ENCODE data around the gene ABTB2. TPM values are rescaled to one million over a fixed set of nuclear protein-coding genes. Genes with fewer than 3 reads are reported as not detected.
A peak's percentile ranks its signal among the peaks of the same experiment; 100 is the strongest.

ABTB2 gene
- total and polyA plus RNA-seq, 12 donors: 2.5 to 19.1 (median 14.2) TPM

DNA sequence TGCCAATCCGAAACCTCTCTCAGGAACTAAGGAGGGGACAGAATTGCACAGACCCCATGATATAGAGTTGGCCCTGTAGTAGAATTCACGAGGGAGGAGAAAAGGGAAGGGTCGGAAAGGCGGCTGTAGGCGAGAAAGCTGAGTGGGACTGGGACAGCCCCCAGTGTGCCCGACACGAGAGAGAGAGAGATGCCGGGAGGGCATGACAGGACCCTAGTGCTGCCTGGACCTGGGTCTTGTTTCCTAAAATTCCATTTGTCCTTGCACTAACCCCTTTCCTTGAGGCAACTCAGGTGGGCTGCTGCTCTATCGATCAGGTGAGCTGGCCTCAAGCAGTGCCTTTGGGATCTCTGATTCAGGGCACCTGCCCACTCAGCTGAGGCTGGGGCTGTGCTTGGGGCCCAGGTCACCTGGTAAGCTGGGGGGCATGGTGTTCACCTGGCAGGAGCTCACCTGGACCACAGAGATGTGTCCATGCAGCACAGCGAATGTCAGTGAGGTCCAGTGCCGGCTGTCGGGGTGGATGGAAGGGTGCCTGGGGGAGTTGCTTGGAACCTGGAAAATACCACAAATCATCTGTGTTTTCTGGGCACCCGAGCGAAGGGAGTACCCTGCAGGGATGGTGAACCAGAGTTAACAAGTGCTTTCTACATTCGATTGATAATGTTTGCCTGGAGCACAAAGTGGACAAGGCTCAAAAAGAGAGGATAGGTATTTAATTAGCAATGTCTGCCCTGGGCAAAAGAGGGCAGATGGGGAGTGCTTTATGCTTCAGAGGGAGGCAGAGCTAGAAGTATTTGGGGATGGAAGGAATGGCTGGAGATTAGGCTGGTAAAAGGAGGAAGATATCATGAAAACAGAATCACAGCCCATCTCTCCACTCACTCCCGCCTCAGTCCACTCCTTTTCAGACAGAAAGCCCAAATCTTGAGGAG lies 190.7 kb downstream of the ABTB2 start:
- Histone ChIP-seq H3K27me3 (no peaks in the 10 kb centered on the region), H3K36me3 (peaks cover 0 to 68% (median 0%) of the 10 kb centered on the region in 9 donors), H3K4me1 (peaks cover 0 to 4% (median 0%) of the 10 kb centered on the region in 9 donors), H3K4me3 (no peak overlapping the region), H3K27ac (no peak overlapping the region), H3K9me3 (no peaks in the 10 kb centered on the region)
- DNase-seq (no peak), ATAC-seq (no peak)
- 96 to 97% methylated on average over 16 of the region's 16 CpGs for WGBS, 2 donors
- intact Hi-C loops (cut with DNase I): no loop called here
- no peak for TF ChIP-seq CTCF (IDR thresholded peaks at IDR 0.05)

GRCh38 chr11:34165786-34166555 lies 191.8 kb downstream of the ABTB2 start:
- Histone ChIP-seq H3K27me3 (no peaks in the 10 kb centered on the region), H3K4me3 (no peak overlapping the region), H3K27ac (no peak overlapping the region), H3K36me3 (peaks cover 0 to 69% (median 0%) of the 10 kb centered on the region in 9 donors), H3K9me3 (no peaks in the 10 kb centered on the region), H3K4me1 (peaks cover 0 to 4% (median 0%) of the 10 kb centered on the region in 9 donors)
- peak in 1 of 2 donors; percentile 27 for DNase-seq
- TF ChIP-seq CTCF (IDR thresholded peaks at IDR 0.05): no peak
- peak in 5 of 8 donors; percentile 18 to 32 (median 26) for ATAC-seq
- intact Hi-C loops (cut with DNase I): no loop called here
- WGBS, 2 donors: 75 to 77% methylated on average over 12 of the region's 12 CpGs

GRCh38 chr11:34165121-34165520 lies 192.7 kb downstream of the ABTB2 start:
- no peak for ATAC-seq
- Histone ChIP-seq H3K36me3 (peaks cover 0 to 64% (median 0%) of the 10 kb centered on the region in 9 donors), H3K27ac (no peak overlapping the region), H3K27me3 (no peaks in the 10 kb centered on the region), H3K9me3 (no peaks in the 10 kb centered on the region), H3K4me1 (peaks cover 0 to 6% (median under 1%) of the 10 kb centered on the region in 9 donors), H3K4me3 (no peak overlapping the region)
- no peak for DNase-seq
- WGBS, 2 donors: 87 to 91% methylated on average over 13 of the region's 13 CpGs
- intact Hi-C loops (cut with DNase I): no loop called here
- TF ChIP-seq CTCF (IDR thresholded peaks at IDR 0.05): no peak

DNA sequence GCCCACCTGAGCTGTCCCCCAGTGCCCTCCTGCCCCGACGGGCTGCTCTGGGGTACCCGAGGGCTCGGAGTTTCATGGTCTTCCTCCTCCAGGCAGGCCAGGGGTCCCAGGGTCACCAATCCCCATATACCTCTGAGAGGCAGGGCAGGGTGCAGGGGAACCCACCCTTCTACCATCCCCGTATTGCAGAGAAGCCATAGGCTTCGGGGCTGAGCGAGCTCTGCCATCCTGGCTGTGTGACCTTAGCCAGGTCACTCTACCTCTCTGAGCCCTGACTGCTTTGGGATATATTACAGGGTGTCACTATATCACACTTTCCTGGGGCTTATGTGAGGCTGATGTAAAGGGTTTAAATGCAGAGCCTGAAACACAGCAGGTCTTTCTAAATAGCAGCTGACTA lies 195.0 kb downstream of the ABTB2 start:
- Histone ChIP-seq H3K36me3 (peaks cover 0 to 72% (median 14%) of the 10 kb centered on the region in 9 donors), H3K27me3 (no peaks in the 10 kb centered on the region), H3K27ac (no peak overlapping the region), H3K9me3 (no peaks in the 10 kb centered on the region), H3K4me1 (peaks cover 0 to 15% (median 7%) of the 10 kb centered on the region in 9 donors), H3K4me3 (no peak overlapping the region)
- 92 to 97% methylated on average over 7 of the region's 7 CpGs for WGBS, 2 donors
- DNase-seq: no peak
- no peak for TF ChIP-seq CTCF (IDR thresholded peaks at IDR 0.05)
- ATAC-seq: no peak
- intact Hi-C loops (cut with DNase I): no loop called here
